ENCODE data around the gene IFNA6.
A peak's percentile ranks its signal among the peaks of the same experiment; 100 is the strongest.

Gene IFNA6

DNA sequence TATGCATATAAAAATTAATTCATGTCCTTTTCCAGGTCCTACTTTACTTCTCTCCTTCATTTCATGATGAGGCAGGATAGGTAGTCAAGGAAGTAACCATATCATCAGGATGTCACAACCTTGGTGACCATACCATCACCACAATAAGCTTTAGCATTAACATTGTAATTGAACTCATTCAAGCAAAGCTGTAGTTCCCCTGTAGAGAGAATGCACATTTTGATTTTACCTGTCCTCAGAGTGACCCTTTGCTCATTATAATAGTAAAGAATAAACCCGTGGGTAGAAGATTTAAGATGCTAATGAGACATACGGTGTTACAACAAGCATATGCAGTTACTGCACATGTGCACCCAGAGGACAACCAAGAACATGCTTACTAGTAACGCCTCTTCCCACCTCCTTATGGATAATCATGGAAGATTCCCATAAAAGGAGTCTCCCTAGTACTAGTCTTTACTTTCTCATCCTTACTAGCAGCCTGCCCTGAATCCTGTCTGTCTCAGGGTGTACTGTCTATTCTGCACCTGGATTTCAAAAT lies 2.2 kb downstream of the IFNA6 start:
- no peak for TF ChIP-seq CTCF (conservative IDR thresholded peaks at IDR 0.05; ENCODE audit: low read depth, low read length)
- DNase-seq (ENCODE audit: low read depth) = no peak
- no peak overlapping the region for H3K4me3 ChIP-seq (ENCODE audit: low read depth, low read length)

DNA sequence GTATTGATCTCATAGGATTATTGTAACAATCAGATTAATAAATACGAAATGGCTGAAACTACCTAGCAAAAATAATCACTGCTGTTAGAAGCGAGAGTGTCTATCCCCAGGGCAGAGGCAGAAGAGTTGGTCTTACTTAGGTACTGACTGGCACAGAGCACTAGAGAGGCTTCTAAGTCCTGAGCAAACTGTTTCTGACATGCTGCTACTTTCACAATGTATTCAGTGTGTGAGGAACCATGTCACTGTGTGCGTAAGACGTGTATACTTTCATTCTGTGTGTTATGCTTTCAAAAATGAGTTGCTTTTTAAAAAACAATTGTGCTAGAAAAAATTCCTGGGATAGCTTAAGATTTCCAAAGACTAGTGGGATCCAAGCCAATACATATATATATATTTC lies 10.0 kb downstream of the IFNA6 start:
- DNase-seq (ENCODE audit: low read depth) = no peak
- H3K4me3 ChIP-seq (ENCODE audit: low read depth, low read length) = no peak overlapping the region
- TF ChIP-seq CTCF (conservative IDR thresholded peaks at IDR 0.05; ENCODE audit: low read depth, low read length) = no peak

DNA sequence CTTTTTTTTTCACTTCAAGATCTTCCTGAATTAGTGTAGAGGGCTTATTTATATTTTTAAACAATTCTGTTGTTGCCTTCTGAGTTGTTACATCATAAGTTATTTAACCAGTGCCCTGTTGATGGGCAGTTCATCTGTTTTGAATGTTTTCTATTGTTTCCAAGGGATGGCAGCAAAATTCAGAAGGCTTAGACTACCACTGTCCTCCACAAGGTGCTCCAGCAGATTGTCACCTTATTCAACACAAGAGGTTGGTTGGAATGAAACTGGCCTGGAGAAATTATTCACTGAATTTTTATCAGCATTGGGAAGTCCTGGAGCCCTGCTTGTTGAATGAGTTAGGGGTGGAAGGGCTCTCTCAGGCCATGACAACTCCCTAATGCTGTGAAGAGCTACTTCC lies 14.2 kb downstream of the IFNA6 start:
- DNase-seq (ENCODE audit: low read depth) = no peak
- TF ChIP-seq CTCF (conservative IDR thresholded peaks at IDR 0.05; ENCODE audit: low read depth, low read length) = no peak
- no peak overlapping the region for H3K4me3 ChIP-seq (ENCODE audit: low read depth, low read length)

GRCh38 chr9:21334701-21335632 lies 15.7 kb downstream of the IFNA6 start, which contains the start of gene KLHL9:
TSS of gene KLHL9 (minus strand) at chr9:21335404. CDS start at chr9:21334859, 545 bp downstream.
- no peak for TF ChIP-seq CTCF (conservative IDR thresholded peaks at IDR 0.05; ENCODE audit: low read depth, low read length)
- H3K4me3 ChIP-seq (ENCODE audit: low read depth, low read length) = peak within 1 kb of the TSS; percentile 84
- peak; percentile 94 for DNase-seq (ENCODE audit: low read depth)

DNA sequence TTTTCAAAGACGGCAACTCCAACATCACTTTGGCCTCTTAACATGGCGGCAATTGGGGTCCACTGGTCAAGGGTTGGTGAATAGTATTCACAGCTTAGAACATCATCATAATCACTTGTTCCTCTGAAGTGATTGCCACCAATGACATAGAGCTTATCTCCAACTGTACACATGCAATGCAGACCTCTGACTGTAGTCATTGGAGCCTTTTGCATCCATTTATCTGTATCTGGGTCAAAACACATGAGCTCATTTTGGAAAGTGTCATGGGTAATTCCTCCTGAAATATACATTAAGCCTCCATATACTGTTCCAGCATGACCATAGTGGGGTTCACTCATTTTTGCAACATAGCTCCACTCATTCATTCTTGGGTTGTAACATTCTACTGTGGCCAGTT lies 17.5 kb downstream of the IFNA6 start:
- TF ChIP-seq CTCF (conservative IDR thresholded peaks at IDR 0.05; ENCODE audit: low read depth, low read length) = no peak
- no peak for DNase-seq (ENCODE audit: low read depth)
- no peak overlapping the region for H3K4me3 ChIP-seq (ENCODE audit: low read depth, low read length)

DNA sequence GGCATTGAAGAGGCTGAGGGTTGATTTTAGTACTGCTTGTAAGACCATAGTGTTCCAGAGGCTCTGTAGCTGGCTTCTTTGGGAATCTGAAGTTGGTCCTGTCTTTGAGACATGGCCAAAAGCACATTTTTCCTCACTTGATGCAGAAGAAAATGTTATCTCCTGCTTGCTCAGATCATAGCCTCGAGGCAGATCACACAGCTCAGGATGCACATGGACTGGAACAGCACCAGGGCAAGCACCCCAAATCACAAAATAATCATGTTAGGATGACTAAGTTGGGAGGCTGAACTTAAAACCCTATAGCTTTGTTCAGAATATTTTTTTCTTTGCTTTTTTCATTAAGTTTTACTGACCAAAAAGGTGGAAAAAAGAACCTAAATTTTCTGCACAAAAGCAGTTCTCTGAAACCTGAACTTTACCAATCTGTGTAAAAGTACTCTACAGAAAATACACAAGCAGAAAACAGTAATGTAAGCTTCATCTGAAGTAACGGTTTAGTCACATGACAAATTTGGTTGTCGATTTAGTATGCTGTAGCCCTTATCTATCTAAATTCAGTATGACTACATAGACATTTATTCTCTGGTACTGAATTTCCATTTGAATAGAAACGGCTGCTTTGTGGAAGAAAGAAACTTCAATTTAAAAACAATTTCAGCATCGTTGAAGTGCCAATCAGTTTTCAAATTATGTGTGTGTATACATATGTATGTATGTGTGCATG lies 18.8 kb downstream of the IFNA6 start:
- no peak for TF ChIP-seq CTCF (conservative IDR thresholded peaks at IDR 0.05; ENCODE audit: low read depth, low read length)
- no peak overlapping the region for H3K4me3 ChIP-seq (ENCODE audit: low read depth, low read length)
- DNase-seq (ENCODE audit: low read depth) = no peak
